Ishikawa (cell line): Measurements from ENCODE around the gene CLCA1.

Source experiments
- CEBPB ChIP-seq: IDR thresholded peaks from 2 replicates; pipeline ENCODE4 v1.6.1; 2012
- CREB1 ChIP-seq: IDR thresholded peaks from 2 replicates; pipeline ENCODE4 v1.6.1; 2012; ENCODE audit warnings: low read depth
- EGR1 ChIP-seq: IDR thresholded peaks from 2 replicates; pipeline ENCODE4 v1.6.1; 2012
- EP300 ChIP-seq: IDR thresholded peaks from 2 replicates; pipeline ENCODE4 v1.6.1; 2012; ENCODE audit warnings: borderline replicate concordance
- FOXM1 ChIP-seq: IDR thresholded peaks from 2 replicates; pipeline ENCODE4 v1.6.1; 2012; ENCODE audit warnings: low read depth, borderline replicate concordance
- MAX ChIP-seq: IDR thresholded peaks from 2 replicates; pipeline ENCODE4 v1.6.1; 2012
- NFIC ChIP-seq: IDR thresholded peaks from 2 replicates; pipeline ENCODE4 v1.6.1; 2012
- RAD21 ChIP-seq: IDR thresholded peaks from 2 replicates; pipeline ENCODE4 v1.6.1; 2012; ENCODE audit warnings: low read depth
- REST ChIP-seq: IDR thresholded peaks from 2 replicates; pipeline ENCODE4 v1.6.1; 2012; ENCODE audit warnings: low read depth, mild to moderate bottlenecking
- TAF1 ChIP-seq: IDR thresholded peaks from 2 replicates; pipeline ENCODE4 v1.6.1; 2012; ENCODE audit warnings: low read depth, mild to moderate bottlenecking
- TCF12 ChIP-seq: IDR thresholded peaks from 2 replicates; pipeline ENCODE4 v1.6.1; 2012; ENCODE audit warnings: low read depth
- TEAD4 ChIP-seq: IDR thresholded peaks from 2 replicates; pipeline ENCODE4 v1.6.1; 2012
- USF1 ChIP-seq: IDR thresholded peaks from 2 replicates; pipeline ENCODE4 v1.6.1; 2012
- YY1 ChIP-seq: IDR thresholded peaks from 2 replicates; pipeline ENCODE4 v1.6.1; 2012; ENCODE audit warnings: low read depth
- ZBTB7A ChIP-seq: IDR thresholded peaks from 2 replicates; pipeline ENCODE4 v1.6.1; 2012; ENCODE audit warnings: low read depth

The CLCA1 gene

GRCh38 chr1:86517336-86517735, 48.6 kb downstream of the CLCA1 start:
- no peak for TF ChIP-seq CEBPB
- peak; percentile 46 for TF ChIP-seq TEAD4
- no peak for TF ChIP-seq MAX

- no peak for TF ChIP-seq CREB1
- TF ChIP-seq RAD21 = no peak
- TF ChIP-seq TAF1 = no peak
- no peak for TF ChIP-seq ZBTB7A
- TF ChIP-seq REST = no peak
- TF ChIP-seq YY1 = no peak
- no peak for TF ChIP-seq EGR1
- TF ChIP-seq MAX = no peak
- no peak for TF ChIP-seq USF1
- TF ChIP-seq FOXM1 = no peak
These were observed 52.2 kb downstream of the CLCA1 start for GRCh38 chr1:86520789-86521521.

- TF ChIP-seq REST (no peak), FOXM1 (no peak), ZBTB7A (no peak), USF1 (no peak), YY1 (no peak)
These were observed 52.8 kb downstream of the CLCA1 start for GRCh38 chr1:86521522-86521891.

- TF ChIP-seq CEBPB (no peak), NFIC (no peak), REST (no peak), FOXM1 (no peak), EGR1 (no peak), USF1 (no peak), YY1 (no peak), TAF1 (no peak), EP300 (no peak), TCF12 (no peak), ZBTB7A (no peak), TEAD4 (no peak), CREB1 (no peak), MAX (no peak)
These were observed 53.5 kb downstream of the CLCA1 start for GRCh38 chr1:86522240-86522639.
